HG02588 (cell line): ENCODE data around the gene LONRF3.

Experiments
- ATAC-seq: cut with Tn5 transposase; IDR thresholded peaks from one replicate; pipeline ENCODE4 v1.9.1; 2021; ENCODE audit warnings: mild to moderate bottlenecking, moderate library complexity; ENCODE audit not compliant: unreplicated experiment

Gene LONRF3

DNA sequence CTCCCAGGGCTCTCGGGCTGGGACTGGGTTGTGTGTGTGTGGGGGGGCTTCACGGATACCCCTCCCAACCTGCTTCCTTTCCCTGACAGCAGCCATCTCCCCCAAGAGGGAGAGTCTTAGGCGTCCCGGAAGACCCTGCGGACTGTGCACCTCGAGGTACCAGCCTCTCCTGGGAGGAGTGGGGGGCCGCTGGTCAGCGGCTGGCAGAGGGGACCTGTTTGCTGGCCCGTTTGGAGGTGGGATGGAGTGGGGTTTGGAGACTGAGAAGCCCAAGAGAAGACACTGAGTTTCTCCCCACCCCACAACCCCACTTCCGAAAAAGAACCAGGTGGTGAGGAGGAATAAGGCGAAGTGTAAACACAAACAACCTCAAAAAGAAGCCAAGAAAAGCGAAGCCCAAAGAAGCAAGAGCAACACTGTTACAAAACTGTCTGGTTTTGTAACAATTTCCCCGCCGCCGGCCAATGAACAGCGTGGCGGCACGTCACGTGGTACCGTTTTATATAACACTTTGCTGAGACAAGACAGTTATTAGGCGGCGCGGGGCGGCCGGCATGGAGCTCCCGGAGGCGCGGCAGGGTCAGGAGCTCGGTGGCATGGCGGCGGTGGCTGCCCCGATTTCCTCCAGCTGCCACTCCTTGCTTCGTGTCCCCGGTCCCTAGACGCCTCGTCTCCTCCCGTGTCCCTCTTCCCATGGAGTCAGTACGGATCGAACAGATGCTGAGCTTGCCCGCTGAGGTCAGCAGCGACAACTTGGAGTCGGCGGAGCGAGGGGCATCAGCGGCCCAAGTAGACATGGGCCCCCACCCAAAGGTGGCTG is at the start of gene LONRF3:
Gene LONRF3 (plus strand): TSS at position 531 of the 820 bp plus-strand sequence. CDS start 163 bp downstream, at position 694.
- ATAC-seq = no peak

DNA sequence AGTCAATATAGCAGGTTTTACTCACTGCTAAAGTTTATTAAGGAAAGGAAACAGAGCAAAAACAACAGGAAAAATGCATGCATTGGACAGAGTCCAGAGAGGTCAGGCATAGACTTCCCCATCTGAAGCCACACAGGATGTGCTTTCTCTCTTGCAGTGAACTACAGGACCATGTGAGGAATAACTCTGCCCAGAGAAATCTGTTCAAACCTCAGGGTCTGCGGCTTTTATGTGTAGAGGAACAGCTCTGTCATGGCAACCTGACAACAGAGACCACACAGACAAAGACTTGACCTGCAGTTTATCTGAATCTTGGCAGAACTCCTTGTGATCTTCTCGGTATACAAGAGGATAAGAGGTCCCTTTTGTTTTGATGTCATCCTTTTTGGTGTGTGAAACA is 46.3 kb upstream of the LONRF3 start:
- ATAC-seq = no peak

DNA sequence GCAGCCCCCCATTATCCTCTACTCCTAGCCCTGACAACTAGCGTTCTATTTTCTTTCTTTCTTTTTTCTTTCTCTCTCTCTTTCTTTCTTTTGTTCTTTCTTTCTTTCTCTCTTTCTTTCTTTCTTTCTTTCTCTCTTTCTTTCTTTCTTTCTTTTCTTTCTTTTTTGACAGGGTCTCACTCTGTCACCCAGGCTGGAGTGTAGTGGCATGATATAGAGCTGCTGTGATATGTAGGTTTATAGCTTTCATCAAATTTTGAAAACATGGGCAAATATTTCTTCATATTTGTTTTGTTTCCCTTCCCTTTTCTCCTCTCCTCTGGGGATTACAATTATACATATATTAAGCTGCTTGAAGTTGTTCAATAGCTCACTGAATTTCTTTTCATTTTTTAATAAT is 39.1 kb upstream of the LONRF3 start:
- no peak for ATAC-seq

DNA sequence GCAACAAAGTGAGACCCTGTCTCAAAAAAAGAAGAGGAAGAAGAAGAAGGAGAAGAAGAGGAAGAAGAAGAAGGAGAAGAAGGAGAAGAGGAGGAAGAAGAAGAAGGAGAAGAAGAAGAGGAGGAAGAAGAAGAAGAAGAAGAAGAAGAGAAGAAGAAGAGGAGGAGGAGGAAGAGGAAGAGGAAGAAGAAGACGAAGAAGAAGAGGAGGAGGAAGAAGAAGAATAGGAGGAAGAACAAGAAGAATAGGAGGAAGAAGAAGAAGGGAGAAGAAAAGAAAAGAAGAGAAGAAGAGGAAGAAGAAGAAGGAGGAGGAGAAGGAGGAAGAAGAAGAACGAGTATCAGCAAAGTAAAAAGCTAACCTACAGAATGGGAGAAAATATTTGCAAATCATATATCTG is 33.3 kb upstream of the LONRF3 start:
- ATAC-seq = no peak

DNA sequence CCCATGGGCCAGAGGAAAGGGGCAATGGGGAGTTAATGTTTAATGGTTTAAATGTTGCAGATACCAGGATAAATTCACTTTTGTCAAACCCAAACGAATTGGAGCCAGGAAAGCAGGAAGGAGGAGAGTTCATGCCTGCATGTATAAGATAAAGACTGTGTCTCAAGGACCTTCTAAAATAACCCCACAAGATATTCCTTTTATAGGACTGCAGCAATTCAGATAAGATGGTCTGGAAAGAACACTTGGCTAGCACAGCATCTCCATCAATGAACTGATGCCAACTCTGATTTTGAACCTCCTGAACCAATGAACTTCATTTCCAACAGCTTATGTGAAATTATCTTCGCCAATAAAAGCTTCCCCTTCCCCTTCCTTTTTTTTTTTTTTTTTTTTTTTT is 31.3 kb upstream of the LONRF3 start:
- no peak for ATAC-seq

DNA sequence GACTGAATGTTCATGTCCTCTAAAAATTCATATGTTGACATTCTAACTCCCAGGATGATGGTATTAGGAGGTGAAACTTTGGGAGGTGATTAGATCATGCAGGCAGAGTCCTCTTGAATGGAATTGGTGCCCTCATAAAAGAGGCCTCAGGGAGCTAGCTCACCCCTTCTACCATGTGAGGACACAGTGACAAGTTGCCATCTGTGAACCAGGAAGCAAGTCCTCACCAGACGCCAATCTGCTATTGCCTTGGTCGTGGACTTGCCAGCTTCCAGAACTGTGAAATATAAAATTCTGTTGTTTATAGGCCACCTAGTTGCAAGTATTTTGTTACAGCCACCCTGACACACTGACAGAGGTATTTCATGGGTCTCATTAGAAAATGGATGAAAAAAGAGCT is 28.5 kb upstream of the LONRF3 start:
- ATAC-seq = no peak

DNA sequence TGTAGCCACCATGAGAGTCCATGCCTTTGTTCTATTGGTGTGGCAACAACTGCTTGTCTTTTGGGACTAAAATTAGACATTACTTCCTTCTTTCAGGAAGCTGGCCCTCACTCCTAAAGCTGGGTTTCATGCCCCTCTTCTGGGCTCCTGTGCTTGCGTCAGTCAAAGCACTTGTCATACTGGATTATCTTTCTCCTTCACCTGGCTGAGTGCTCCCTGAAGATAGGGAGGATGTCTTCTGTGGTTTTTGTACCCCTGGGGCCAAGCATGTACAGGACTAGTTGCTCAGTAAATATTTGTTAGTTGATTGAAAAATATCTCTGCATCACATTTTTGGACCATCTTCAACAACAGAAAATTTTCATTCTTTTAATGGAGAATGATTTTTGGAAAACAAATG is 26.1 kb upstream of the LONRF3 start:
- ATAC-seq = no peak

DNA sequence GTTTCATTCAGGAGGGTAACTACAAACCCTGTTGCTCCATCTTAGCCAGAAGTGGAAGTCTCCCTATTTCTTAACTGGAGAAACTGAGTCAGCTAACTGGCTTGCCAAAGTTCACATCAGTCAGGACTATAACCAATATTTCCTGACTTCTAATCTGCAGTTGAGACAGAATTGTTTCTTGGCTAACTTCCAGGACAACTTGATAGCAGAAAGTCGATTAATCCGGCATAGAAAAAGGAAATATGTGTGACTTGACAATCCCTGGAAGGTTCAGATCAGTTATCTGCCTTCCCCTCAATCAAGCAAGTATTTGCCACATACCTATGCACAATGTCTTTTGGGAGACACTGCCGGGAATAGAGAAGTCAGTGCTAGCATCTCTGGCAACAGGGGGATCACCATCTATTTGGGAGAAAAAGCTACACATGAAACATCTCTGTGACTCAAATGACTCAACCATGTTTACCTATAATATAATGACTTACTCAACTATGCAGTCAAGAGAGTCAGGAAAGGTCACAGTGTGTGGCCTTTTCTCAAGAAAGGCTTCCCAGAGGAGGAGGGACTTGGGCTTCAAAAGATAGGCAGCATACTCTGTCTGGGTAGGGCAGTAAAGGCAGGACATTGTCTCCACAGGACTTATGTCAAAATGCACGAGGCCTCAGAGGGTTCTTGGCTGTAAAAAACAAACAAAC is 12.4 kb upstream of the LONRF3 start:
- no peak for ATAC-seq

DNA sequence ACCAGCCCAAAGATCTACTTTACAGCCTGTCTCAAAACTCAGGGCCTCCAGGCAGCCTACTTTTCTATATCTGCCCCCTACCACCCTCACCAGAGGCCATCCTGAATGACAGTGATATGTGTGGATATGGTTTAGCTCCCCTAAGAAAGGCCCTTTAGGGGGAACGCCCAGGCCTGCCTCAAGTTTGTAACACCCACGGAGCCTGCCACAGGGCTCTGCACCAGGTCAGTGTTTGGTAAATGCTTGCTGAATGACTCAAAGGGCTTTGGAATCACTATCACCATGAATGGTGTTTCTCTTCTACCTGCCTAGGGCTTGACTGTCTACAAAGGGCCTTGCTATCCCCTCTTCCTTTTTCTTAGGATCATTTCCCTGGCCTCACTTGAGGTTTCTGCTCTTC is 11.3 kb upstream of the LONRF3 start:
- no peak for ATAC-seq

DNA sequence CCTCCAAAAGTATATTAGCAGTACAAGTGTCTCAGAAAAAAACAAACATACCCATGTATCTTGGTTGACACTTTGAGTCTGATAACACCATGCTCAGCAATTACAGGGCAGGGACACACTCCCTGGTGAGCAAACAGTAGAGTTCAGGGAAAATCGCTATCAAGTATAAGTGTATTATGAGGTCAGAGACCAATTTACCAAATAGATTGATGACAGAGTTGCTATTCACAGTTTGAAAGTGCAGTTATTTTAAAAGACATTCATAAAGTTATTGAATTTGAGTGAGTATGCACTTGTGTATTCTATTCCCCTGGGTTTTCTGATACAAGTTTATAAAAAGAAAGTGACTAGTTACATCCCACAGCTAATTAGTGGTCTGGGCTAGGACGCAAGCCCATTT is 10.2 kb upstream of the LONRF3 start:
- no peak for ATAC-seq

DNA sequence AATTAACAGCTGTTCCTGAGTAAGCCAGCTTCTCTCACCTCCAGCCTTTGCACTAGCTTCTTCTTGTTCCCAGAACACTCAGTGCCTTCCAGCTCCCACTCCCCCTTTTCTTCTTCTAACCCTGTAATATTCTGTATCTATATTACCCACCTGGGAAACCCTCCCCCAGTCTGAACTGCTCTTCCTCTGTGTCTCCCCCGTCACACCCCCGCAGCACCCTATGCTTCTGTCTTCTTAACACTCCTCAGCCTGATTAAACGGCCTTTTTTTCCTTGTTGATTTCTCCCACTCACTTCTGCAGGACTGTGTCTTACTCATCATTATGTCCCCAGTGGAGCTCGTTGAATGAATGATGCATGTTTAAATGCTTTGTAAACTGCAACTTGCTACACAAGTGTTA is 9.0 kb upstream of the LONRF3 start:
- ATAC-seq = no peak

DNA sequence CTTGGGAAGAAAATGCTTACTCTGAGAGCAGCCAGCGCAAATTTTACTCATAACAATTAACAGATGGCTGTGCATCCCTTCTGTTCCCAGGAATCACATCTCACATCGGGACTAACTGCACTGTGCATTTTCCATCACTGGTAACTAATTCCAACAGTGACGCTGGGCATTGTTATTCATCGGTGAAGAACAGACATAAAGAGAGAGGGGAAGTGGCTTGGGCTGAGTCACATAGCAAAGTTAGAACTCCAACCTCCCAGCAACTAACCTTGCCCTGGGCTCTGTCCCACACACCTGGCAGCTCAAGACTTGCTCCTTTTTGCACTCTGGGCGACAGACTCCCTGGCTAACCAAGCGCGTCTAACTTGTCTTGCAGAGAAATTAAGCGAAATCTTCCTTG is 6.4 kb upstream of the LONRF3 start:
- no peak for ATAC-seq

DNA sequence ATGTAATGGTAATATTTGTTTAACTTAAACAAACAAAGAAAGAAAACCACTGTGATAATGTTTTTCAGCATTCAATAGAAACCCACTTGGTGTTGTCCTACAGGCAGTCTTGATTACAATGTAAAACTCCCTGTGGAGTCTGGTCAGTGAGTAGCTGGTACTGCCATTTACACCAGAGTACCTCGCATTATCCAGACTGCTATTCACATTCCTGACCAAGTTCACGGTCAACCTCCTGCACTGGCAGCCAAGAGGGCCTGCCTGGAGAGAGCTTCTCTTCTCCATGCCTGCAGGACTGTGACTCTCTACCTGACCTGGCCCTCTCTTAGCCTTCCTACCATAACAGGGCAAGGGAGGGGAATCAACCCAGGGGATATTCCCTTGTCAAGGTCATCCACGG is 2.9 kb upstream of the LONRF3 start:
- ATAC-seq = no peak

DNA sequence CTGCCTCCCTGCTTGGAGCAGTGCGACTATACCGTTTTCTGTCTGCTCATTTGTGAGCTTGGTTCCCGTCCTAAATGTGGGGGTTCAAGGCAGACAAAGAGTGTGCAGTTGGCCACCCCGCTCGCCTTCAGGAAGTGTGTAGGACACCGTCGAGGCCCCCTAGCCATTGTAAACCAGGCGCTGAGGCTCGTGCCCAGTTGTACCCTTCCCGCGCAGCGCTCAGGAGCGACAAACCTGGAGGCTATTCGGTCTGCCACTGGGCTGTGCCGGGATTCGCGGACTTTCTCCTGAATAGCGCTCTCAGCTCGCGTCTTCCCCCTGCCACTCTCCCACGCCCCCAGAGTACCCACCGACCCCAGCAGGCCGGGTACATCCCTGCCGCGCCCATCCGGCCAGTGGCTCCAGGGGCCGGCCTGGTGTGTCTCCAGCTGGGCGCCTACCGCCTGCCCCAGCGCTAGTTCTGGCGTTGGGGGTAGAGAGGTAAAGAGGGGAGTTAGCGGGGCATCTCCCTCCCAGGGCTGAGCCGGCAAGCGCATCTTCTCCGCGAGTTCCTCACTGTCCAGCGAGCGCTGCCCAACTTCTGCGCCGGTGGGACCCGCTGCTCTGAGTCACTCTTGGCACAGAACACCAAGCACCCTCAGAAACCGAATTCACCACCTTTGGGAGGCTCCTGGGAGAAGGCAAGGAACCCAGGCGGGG is 880 bp upstream of the LONRF3 start:
- ATAC-seq = no peak

DNA sequence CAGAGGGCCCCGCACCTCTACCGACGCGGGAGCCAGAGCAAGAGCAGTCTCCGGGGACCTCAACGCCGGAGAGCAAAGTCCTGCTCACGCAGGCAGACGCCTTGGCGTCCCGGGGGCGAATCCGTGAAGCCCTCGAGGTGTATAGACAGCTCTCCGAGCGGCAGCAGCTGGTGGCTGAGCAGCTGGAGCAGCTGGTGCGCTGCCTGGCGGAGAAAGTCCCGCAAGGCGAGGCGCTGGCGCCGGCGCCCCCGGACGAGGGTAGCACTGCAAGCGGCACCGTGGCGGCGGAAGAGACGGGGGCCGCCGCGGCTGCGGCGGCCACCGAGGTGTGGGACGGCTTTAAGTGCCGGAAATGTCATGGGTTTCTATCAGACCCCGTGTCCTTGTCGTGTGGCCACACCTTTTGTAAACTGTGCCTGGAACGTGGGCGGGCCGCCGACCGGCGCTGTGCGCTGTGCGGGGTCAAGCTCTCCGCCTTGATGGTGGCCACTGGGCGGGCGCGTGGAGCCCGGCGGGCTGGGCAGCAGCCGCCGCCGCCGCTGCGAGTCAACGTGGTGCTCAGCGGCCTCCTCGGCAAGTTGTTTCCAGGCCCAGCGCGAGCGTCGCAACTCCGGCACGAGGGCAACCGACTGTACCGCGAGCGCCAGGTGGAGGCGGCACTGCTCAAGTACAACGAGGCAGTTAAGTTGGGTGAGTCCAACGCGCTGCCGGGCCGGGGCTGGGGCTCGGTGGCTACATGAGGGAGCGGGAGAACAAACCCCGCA is 672 bp downstream of the LONRF3 start:
- no peak for ATAC-seq

DNA sequence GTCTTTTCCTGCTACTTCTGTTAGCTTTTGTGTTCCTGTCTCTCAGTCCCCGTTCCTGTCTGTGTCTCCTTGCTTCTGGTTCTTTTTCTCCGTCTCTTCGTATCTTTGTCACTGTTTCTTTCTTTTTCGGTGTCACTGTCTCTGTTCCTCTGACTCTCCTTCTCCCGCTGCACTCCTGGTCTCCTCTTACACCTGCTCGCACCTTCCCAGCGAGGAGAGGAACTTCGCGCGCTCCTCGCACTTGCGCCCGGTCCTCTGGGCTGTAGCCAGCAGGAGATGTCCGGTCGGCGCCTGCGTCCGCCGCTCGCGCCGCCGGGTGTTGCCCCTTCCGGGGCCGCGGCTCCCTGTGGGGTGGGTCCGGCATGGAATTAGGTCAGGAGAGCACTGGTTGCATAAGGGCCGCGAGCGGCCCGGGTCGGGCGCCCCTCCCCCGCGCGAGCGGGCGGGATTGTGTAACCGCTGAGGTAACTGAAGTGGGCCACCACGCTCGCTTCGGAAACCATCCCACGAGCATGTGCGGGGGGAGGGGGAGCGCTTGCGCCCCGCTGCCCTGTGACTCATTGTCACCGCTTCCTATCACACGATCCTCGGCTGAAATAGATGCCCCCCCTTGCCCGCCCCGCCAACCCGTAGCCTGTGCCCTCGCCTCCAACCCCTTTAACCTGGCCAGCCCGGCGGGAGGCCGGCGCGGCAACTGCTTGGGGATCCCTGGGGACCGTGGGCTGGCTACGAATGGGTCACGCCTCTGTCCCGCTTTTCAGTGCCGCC is 1.6 kb downstream of the LONRF3 start:
- no peak for ATAC-seq

DNA sequence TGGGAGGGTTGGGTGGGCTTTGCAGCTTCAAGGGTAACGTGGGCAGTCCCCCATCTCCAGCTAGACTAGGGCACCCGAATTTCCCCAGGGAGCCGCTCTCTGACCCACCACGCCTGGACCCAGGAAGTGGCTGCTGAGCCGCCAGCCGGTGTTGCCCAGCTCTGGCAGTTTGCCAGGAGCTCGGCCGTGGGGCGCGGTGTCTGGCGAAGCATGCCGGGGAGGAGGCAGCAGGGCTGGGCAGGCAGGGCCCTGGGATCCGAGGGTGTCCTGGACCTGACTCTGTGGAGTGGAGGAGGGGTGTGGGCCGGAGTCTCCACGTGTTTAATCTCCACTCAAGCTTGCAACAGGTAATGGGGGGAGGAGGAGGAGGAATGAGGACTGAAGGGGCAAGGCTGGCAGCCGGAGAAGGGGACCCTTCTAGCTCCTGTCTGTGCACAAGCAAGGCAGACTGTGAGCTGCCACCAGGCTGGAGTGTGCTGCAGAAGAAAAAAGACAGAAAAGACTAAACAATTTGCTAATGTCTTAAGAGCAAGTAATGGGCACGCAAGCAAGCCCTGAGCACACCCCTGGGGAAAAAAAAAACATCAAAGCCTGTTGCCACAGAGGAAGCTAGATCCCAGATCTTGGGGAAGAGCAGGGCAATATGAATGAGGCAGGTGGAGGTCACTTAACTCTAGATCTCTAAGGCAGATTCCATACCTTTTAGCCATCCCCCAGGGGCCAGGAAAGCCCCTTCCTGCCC is 2.4 kb downstream of the LONRF3 start:
- no peak for ATAC-seq

DNA sequence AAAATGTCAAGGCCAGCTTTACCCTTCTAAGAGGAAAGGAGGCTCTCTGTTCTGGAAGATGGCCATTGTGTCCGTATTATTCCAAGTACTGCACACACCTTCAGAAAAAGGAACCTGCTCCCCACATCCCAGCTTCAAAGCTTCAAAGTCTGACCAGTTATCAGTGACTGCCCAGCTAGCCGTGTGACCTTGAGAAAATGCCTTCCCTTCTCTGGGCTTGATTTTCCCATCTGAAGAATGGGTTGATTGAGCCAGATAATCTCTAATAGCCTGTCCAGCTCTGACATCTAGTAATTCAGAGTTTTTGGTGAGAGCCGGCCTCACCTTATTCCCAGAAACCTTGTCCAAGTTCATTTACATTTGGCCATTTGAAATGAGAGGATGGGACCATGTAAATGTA is 3.0 kb downstream of the LONRF3 start:
- ATAC-seq = no peak

DNA sequence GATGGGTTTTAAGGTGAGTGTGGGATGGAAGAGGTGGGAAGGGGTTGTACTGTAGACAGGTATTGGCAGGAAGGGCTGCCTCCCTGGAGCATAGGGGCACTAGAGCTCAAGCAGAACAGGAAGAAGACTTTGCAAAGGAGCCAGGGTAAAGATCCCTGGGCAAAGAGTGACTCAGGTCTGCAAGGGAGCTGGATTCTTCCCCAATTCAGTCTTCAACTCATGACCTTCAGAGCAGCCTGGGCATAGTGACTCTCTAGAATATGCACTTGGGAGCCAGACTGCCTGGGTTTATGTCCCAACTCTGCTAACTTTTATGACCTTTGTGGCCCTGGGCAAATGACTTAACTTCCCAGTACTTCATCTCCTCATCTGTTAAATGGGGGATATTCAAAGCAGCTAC is 4.0 kb downstream of the LONRF3 start:
- ATAC-seq = no peak

DNA sequence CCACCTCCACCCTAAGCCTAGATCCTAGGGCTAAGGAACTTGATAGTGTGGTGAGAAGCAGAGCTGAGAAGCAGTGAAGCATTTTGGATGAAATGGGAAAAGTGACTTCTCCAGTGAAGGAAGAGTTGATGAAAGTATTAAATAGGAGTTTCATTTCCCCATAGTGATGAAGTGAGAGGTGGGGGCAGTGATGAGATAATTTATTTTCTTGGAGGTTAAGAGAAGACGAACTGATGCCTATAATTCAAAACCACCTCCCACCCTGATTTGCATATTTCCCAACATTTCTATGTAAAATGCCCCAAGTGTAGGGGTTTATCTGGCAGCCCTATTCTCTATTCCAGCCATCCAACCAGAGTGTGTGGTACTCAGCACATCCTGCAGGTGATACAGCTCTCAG is 6.3 kb downstream of the LONRF3 start:
- ATAC-seq = no peak
